ENCODE results near the gene SBF1.
A peak's percentile ranks its signal among the peaks of the same experiment; 100 is the strongest.

Gene SBF1

GRCh38 chr22:50488886-50489285, 14.1 kb upstream of the SBF1 start:
- no peaks in the 10 kb centered on the region for H3K27me3 ChIP-seq (ENCODE audit: insufficient read depth, low read length)
- H3K9ac ChIP-seq (ENCODE audit: low read depth, low read length): no peak overlapping the region
- H3K36me3 ChIP-seq (ENCODE audit: insufficient read depth, low read depth, low read length): no peaks in the 10 kb centered on the region
- no peak overlapping the region for H3K27ac ChIP-seq (ENCODE audit: low read length)
- H3K4me3 ChIP-seq (ENCODE audit: low read length): no peak overlapping the region
- H3K4me1 ChIP-seq (ENCODE audit: insufficient read depth, low read length): no peaks in the 10 kb centered on the region
- H3K9me3 ChIP-seq (ENCODE audit: insufficient read depth, low read depth, low read length): no peaks in the 10 kb centered on the region

GRCh38 chr22:50488006-50488677, 13.3 kb upstream of the SBF1 start:
- no peaks in the 10 kb centered on the region for H3K36me3 ChIP-seq (ENCODE audit: insufficient read depth, low read depth, low read length)
- no peaks in the 10 kb centered on the region for H3K4me1 ChIP-seq (ENCODE audit: insufficient read depth, low read length)
- H3K9ac ChIP-seq (ENCODE audit: low read depth, low read length): no peak overlapping the region
- no peak overlapping the region for H3K27ac ChIP-seq (ENCODE audit: low read length)
- no peaks in the 10 kb centered on the region for H3K9me3 ChIP-seq (ENCODE audit: insufficient read depth, low read depth, low read length)
- H3K4me3 ChIP-seq (ENCODE audit: low read length): no peak overlapping the region
- no peaks in the 10 kb centered on the region for H3K27me3 ChIP-seq (ENCODE audit: insufficient read depth, low read length)

- Histone ChIP-seq H3K27ac (ENCODE audit: low read length) (no peak overlapping the region), H3K4me3 (ENCODE audit: low read length) (no peak overlapping the region), H3K9ac (ENCODE audit: low read depth, low read length) (no peak overlapping the region), H3K27me3 (ENCODE audit: insufficient read depth, low read length) (no peaks in the 10 kb centered on the region), H3K4me1 (ENCODE audit: insufficient read depth, low read length) (no peaks in the 10 kb centered on the region), H3K9me3 (ENCODE audit: insufficient read depth, low read depth, low read length) (no peaks in the 10 kb centered on the region), H3K36me3 (ENCODE audit: insufficient read depth, low read depth, low read length) (no peaks in the 10 kb centered on the region)
Measured at GRCh38 chr22:50487290-50488005, 12.6 kb upstream of the SBF1 start.

GRCh38 chr22:50486561-50487289, 11.9 kb upstream of the SBF1 start, which contains the start of gene MIOX:
Gene MIOX (plus strand): TSS chr22:50486859. CDS start chr22:50486898, 39 bp downstream.
- no peak within 1 kb of the TSS for H3K4me3 ChIP-seq (ENCODE audit: low read length)
- peaks cover 6% of the 10 kb centered on the region for H3K27me3 ChIP-seq (ENCODE audit: insufficient read depth, low read length)
- H3K36me3 ChIP-seq (ENCODE audit: insufficient read depth, low read depth, low read length): no peaks in the 10 kb centered on the region
- no peaks in the 10 kb centered on the region for H3K9me3 ChIP-seq (ENCODE audit: insufficient read depth, low read depth, low read length)
- H3K4me1 ChIP-seq (ENCODE audit: insufficient read depth, low read length): no peaks in the 10 kb centered on the region
- H3K27ac ChIP-seq (ENCODE audit: low read length): no peak within 1 kb of the TSS
- H3K9ac ChIP-seq (ENCODE audit: low read depth, low read length): no peak within 1 kb of the TSS

- H3K27ac ChIP-seq (ENCODE audit: low read length): no peak overlapping the region
- H3K4me1 ChIP-seq (ENCODE audit: insufficient read depth, low read length): no peaks in the 10 kb centered on the region
- no peak overlapping the region for H3K9ac ChIP-seq (ENCODE audit: low read depth, low read length)
- H3K9me3 ChIP-seq (ENCODE audit: insufficient read depth, low read depth, low read length): no peaks in the 10 kb centered on the region
- no peaks in the 10 kb centered on the region for H3K36me3 ChIP-seq (ENCODE audit: insufficient read depth, low read depth, low read length)
- peaks cover 13% of the 10 kb centered on the region for H3K27me3 ChIP-seq (ENCODE audit: insufficient read depth, low read length)
- H3K4me3 ChIP-seq (ENCODE audit: low read length): no peak overlapping the region
Measured at GRCh38 chr22:50485221-50486131, 10.6 kb upstream of the SBF1 start.

- Histone ChIP-seq H3K4me1 (ENCODE audit: insufficient read depth, low read length) (no peaks in the 10 kb centered on the region), H3K9ac (ENCODE audit: low read depth, low read length) (no peak overlapping the region), H3K27me3 (ENCODE audit: insufficient read depth, low read length) (peaks cover 26% of the 10 kb centered on the region), H3K27ac (ENCODE audit: low read length) (no peak overlapping the region), H3K4me3 (ENCODE audit: low read length) (no peak overlapping the region), H3K36me3 (ENCODE audit: insufficient read depth, low read depth, low read length) (no peaks in the 10 kb centered on the region), H3K9me3 (ENCODE audit: insufficient read depth, low read depth, low read length) (no peaks in the 10 kb centered on the region)
Measured at GRCh38 chr22:50483977-50484853, 9.4 kb upstream of the SBF1 start.

GRCh38 chr22:50483556-50483955, 8.7 kb upstream of the SBF1 start:
- H3K9ac ChIP-seq (ENCODE audit: low read depth, low read length): no peak overlapping the region
- no peaks in the 10 kb centered on the region for H3K9me3 ChIP-seq (ENCODE audit: insufficient read depth, low read depth, low read length)
- H3K4me1 ChIP-seq (ENCODE audit: insufficient read depth, low read length): no peaks in the 10 kb centered on the region
- H3K4me3 ChIP-seq (ENCODE audit: low read length): no peak overlapping the region
- no peaks in the 10 kb centered on the region for H3K36me3 ChIP-seq (ENCODE audit: insufficient read depth, low read depth, low read length)
- peaks cover 33% of the 10 kb centered on the region for H3K27me3 ChIP-seq (ENCODE audit: insufficient read depth, low read length)
- H3K27ac ChIP-seq (ENCODE audit: low read length): no peak overlapping the region

- Histone ChIP-seq H3K4me3 (ENCODE audit: low read length) (no peak overlapping the region), H3K4me1 (ENCODE audit: insufficient read depth, low read length) (no peaks in the 10 kb centered on the region), H3K27ac (ENCODE audit: low read length) (no peak overlapping the region), H3K27me3 (ENCODE audit: insufficient read depth, low read length) (peaks cover 34% of the 10 kb centered on the region), H3K9ac (ENCODE audit: low read depth, low read length) (no peak overlapping the region), H3K9me3 (ENCODE audit: insufficient read depth, low read depth, low read length) (no peaks in the 10 kb centered on the region), H3K36me3 (ENCODE audit: insufficient read depth, low read depth, low read length) (no peaks in the 10 kb centered on the region)
Measured at GRCh38 chr22:50483106-50483505, 8.3 kb upstream of the SBF1 start.

GRCh38 chr22:50482107-50483074, 7.6 kb upstream of the SBF1 start:
- H3K27me3 ChIP-seq (ENCODE audit: insufficient read depth, low read length): peaks cover 34% of the 10 kb centered on the region
- H3K9me3 ChIP-seq (ENCODE audit: insufficient read depth, low read depth, low read length): no peaks in the 10 kb centered on the region
- H3K9ac ChIP-seq (ENCODE audit: low read depth, low read length): peak overlapping the region; percentile 70; the same call in 1 of the 2 replicates
- H3K27ac ChIP-seq (ENCODE audit: low read length): no peak overlapping the region
- H3K36me3 ChIP-seq (ENCODE audit: insufficient read depth, low read depth, low read length): no peaks in the 10 kb centered on the region
- no peaks in the 10 kb centered on the region for H3K4me1 ChIP-seq (ENCODE audit: insufficient read depth, low read length)
- peak overlapping the region; percentile 68 for H3K4me3 ChIP-seq (ENCODE audit: low read length)
